IMR-90 (cell line): ENCODE measurements around the gene C6orf120. TPM values are rescaled to one million over a fixed set of nuclear protein-coding genes. Genes with fewer than 3 reads are reported as not detected.

Experiments used
- ATAC-seq: fragments of 200-7000 bp; cut with Tn5 transposase; 2 replicates; pipeline ENCODE4 v1.9.1; 2020; ENCODE audit warnings: low read depth, mild to moderate bottlenecking, moderate library complexity
- BruUV-seq: library from RNA; stranded (reverse); fragments of 400-500 nt; replicated peaks from 2 replicates; lab custom pipeline; 2021; lab: Mats Ljungman, UMichigan
- CTCF ChIA-PET: fragments of 300-600 bp; formaldehyde crosslinking; extraction: SDS; loops from one replicate; lab custom pipeline; 2021; ENCODE audit warnings: antibody characterized with exemption; lab: Yijun Ruan, JAX
- POLR2A ChIA-PET: fragments of 300-600 bp; sonication (Branson Sonifier 250); formaldehyde crosslinking; loops from one replicate; lab custom pipeline; 2022; ENCODE audit warnings: antibody characterized with exemption; ENCODE audit not compliant: unreplicated experiment; lab: Charles Lee
- DNase-seq: peaks from one replicate; pipeline ENCODE4 v3.0.0; 2013
- H2AFZ ChIP-seq: replicated peaks from 2 replicates; pipeline ENCODE3; 2013; ENCODE audit warnings: low read length, mild to moderate bottlenecking; ENCODE audit not compliant: poor library complexity
- H2AK5ac ChIP-seq: 2 replicates; pipeline ENCODE4 v1.6.1; 2013; ENCODE audit warnings: low read depth, low read length, inconsistent platforms
- H2AK9ac ChIP-seq: replicated peaks from 2 replicates; pipeline ENCODE3; 2013; ENCODE audit warnings: mild to moderate bottlenecking, low read depth, low read length, moderate library complexity; ENCODE audit not compliant: poor library complexity
- H2BK120ac ChIP-seq: 2 replicates; pipeline ENCODE4 v1.6.1; 2013; ENCODE audit warnings: low read depth, low read length, inconsistent platforms
- H2BK15ac ChIP-seq: 3 replicates; pipeline ENCODE4 v1.6.1; 2013; ENCODE audit warnings: low read depth, low read length, inconsistent platforms
- H2BK20ac ChIP-seq: 2 replicates; pipeline ENCODE4 v1.6.1; 2013; ENCODE audit warnings: low read depth, mild to moderate bottlenecking, inconsistent platforms, low read length, moderate library complexity
- H2BK5ac ChIP-seq: 2 replicates; pipeline ENCODE4 v1.6.1; 2013; ENCODE audit warnings: mild to moderate bottlenecking, low read depth, low read length, inconsistent platforms; ENCODE audit not compliant: poor library complexity, severe bottlenecking
- H3K14ac ChIP-seq: replicated peaks from 2 replicates; pipeline ENCODE4 v1.6.1; 2013; ENCODE audit warnings: low read depth, low read length, inconsistent platforms
- H3K18ac ChIP-seq: 2 replicates; pipeline ENCODE4 v1.6.1; 2013; ENCODE audit warnings: low read depth, low read length, control low read depth
- H3K23ac ChIP-seq: 2 replicates; pipeline ENCODE4 v1.6.1; 2013; ENCODE audit warnings: low read depth, low read length, inconsistent platforms
- H3K27ac ChIP-seq: 2 replicates; pipeline ENCODE4 v1.5.1; 2013; ENCODE audit warnings: mild to moderate bottlenecking, control low read depth, low read length; ENCODE audit not compliant: insufficient read depth
- H3K27me3 ChIP-seq: 2 replicates; pipeline ENCODE4 v1.6.1; 2013; ENCODE audit warnings: low read length; ENCODE audit not compliant: control insufficient read depth, insufficient read depth
- H3K36me3 ChIP-seq: 2 replicates; pipeline ENCODE4 v1.6.1; 2013; ENCODE audit warnings: low read length, mixed read lengths; ENCODE audit not compliant: control insufficient read depth, insufficient read depth
- H3K4ac ChIP-seq: 2 replicates; pipeline ENCODE4 v1.6.1; 2013; ENCODE audit warnings: low read depth, low read length, inconsistent platforms
- H3K4me1 ChIP-seq: 2 replicates; pipeline ENCODE4 v1.6.1; 2013; ENCODE audit warnings: low read length, mixed read lengths; ENCODE audit not compliant: control insufficient read depth, insufficient read depth
- H3K4me2 ChIP-seq: 2 replicates; pipeline ENCODE4 v1.6.1; 2013; ENCODE audit warnings: low read depth, mild to moderate bottlenecking, control low read depth, low read length, moderate library complexity
- H3K4me3 ChIP-seq: 2 replicates; pipeline ENCODE4 v1.5.1; 2013; ENCODE audit warnings: low read depth, mild to moderate bottlenecking, control low read depth, low read length, moderate library complexity; ENCODE audit not compliant: insufficient read depth
- H3K56ac ChIP-seq: 2 replicates; pipeline ENCODE4 v1.6.1; 2013; ENCODE audit warnings: low read length, inconsistent platforms; ENCODE audit not compliant: insufficient read depth; ENCODE audit errors: extremely low read depth
- H3K79me1 ChIP-seq, 2 experiments: 2 replicates each; pipeline ENCODE4 v1.6.1; 2013; ENCODE audit warnings: low read length in 2 of 2, inconsistent platforms in 1 of 2, low read depth in 1 of 2
- H3K9ac ChIP-seq: 2 replicates; pipeline ENCODE4 v1.6.1; 2013; ENCODE audit warnings: low read depth, low read length, control low read depth
- H3K9me1 ChIP-seq: 2 replicates; pipeline ENCODE4 v1.6.1; 2013; ENCODE audit warnings: low read length, inconsistent platforms; ENCODE audit not compliant: insufficient read depth
- H3K9me3 ChIP-seq: 2 replicates; pipeline ENCODE4 v1.6.1; 2013; ENCODE audit warnings: low read length; ENCODE audit not compliant: control insufficient read depth, insufficient read depth
- H4K20me1 ChIP-seq: 2 replicates; pipeline ENCODE4 v1.6.1; 2013; ENCODE audit warnings: low read length, inconsistent platforms; ENCODE audit not compliant: insufficient read depth
- H4K5ac ChIP-seq: 2 replicates; pipeline ENCODE4 v1.6.1; 2013; ENCODE audit warnings: mild to moderate bottlenecking, low read depth, low read length, control low read depth
- H4K8ac ChIP-seq, 2 experiments: 2 replicates each; pipeline ENCODE4 v1.6.1; 2013; ENCODE audit warnings: low read depth in 2 of 2, low read length in 2 of 2, control low read depth in 1 of 2, inconsistent platforms in 1 of 2
- H4K91ac ChIP-seq: 2 replicates; pipeline ENCODE4 v1.6.1; 2013; ENCODE audit warnings: low read depth, low read length, inconsistent platforms; ENCODE audit not compliant: insufficient read depth
- MAFK ChIP-seq: IDR thresholded peaks from 2 replicates; pipeline ENCODE4 v1.6.1; 2012; ENCODE audit warnings: low read depth, low read length, improper control_type of control experiment
- POLR2A ChIP-seq: IDR thresholded peaks from 2 replicates; pipeline ENCODE4 v1.6.1; 2012; ENCODE audit warnings: mild to moderate bottlenecking, low read depth, low read length
- RAD21 ChIP-seq: IDR thresholded peaks from 2 replicates; pipeline ENCODE4 v1.6.1; 2012; ENCODE audit warnings: low read length, improper control_type of control experiment
- SMC3 ChIP-seq: fragments of 150-350 bp; IDR thresholded peaks from 2 replicates; pipeline ENCODE4 v1.6.1; 2016; ENCODE audit warnings: low read depth, mild to moderate bottlenecking, antibody characterized with exemption, low read length, moderate library complexity
- WGBS, 2 experiments: methylation state at CpG; one replicate each; pipeline versions ENCODE4 v1.1.5 to v1.1.7; 2013; ENCODE audit warnings: missing lambda C conversion rate in 2 of 2; ENCODE audit not compliant: insufficient read length in 1 of 2; ENCODE audit errors: extremely low coverage in 2 of 2; 5-methylcytosine and 5-hydroxymethylcytosine counted together
- dilution Hi-C: fragments of 300-500 bp; cut with HindIII; formaldehyde crosslinking; loops from one replicate; pipeline ENCODE4 v1.14.3; 2018; ENCODE audit warnings: low sequenced_read_pairs; ENCODE audit not compliant: unreplicated experiment
- in situ Hi-C: fragments of 300-500 bp; cut with MboI; formaldehyde crosslinking; loops from 3 replicates; pipeline ENCODE4 v1.14.3; 2019; ENCODE audit warnings: low sequenced_read_pairs, inconsistent platforms, mixed read lengths
- intact Hi-C: fragments of 100-400 bp; cut with micrococcal nuclease; formaldehyde crosslinking; loops from 2 replicates; pipeline ENCODE4 v1.10.0; 2022
- polyA plus RNA-seq, 3 experiments: library from polyadenylated mRNA; depleted of rRNA; stranded (reverse); fragments of >200 nt; gene quantifications; 2 replicates each; pipeline ENCODE4 v1.2.3, GENCODE V29; 2012; ENCODE audit warnings: low replicate concordance in 1 of 3
- total RNA-seq: library from RNA; depleted of rRNA; stranded (reverse); fragments of >200 nt; gene quantifications from 2 replicates; pipeline ENCODE4 v1.2.3, GENCODE V29; 2012

The C6orf120 gene
- total and polyA plus RNA-seq, 2 of the 4 experiments (the other 2 are of a cell fraction): 21.4 to 26.7 TPM

DNA sequence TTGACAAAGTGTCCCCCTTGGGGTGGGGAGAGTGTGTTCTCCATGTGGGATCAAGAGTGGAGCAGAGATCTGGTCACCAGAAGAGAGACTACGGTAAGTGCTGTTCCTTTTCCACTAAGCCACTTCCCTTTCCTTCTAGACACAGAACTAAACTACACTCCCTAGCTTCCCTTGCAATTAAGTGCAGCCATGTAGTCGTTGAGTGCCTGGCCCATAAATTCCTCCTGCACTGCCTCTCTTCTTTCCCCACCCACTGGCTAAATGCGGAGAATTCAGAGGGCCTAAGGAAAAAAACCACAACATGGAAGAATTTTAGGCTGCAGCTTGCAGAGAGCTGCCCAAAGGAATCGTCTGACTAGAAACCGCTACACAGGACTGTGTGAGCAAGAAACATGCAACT lies 1.6 kb upstream of the C6orf120 start:
- Histone ChIP-seq H3K14ac (no peak overlapping the region), H3K23ac (peak overlapping the region; percentile 80; the same call in 1 of the 2 replicates), H4K20me1 (peaks cover 6% of the 10 kb centered on the region; the same call in 1 of the 2 replicates), H3K9me1 (peaks cover 9% of the 10 kb centered on the region; the same call in 1 of the 2 replicates), H3K27ac (peak overlapping the region; percentile 35; the same call in 1 of the 2 replicates), H2BK120ac (peak overlapping the region; percentile 57; the same call in 1 of the 2 replicates), H3K4me2 (peak overlapping the region; percentile 63), H3K56ac (no peak overlapping the region), H3K36me3 (peaks cover 9% of the 10 kb centered on the region), H3K9me3 (no peaks in the 10 kb centered on the region), H3K79me1 (peaks cover 29 to 62% of the 10 kb centered on the region in 2 experiments), H3K4me3 (no peak overlapping the region; the same call in 1 of the 2 replicates), H3K27me3 (no peaks in the 10 kb centered on the region), H2AFZ (no peak overlapping the region), H4K8ac (peak overlapping the region; percentile 31 to 66; a peak in 2 of 4 replicates), H2AK5ac (no peak overlapping the region), H4K91ac (peak overlapping the region; percentile 48), H2BK20ac (0 out of 2 replicates have a peak overlapping the region, but pooled peaks have one; percentile 5), H2BK15ac (no peak overlapping the region), H3K4ac (peak overlapping the region; percentile 35), H2AK9ac (no peak overlapping the region), H3K9ac (peak overlapping the region; percentile 1), H3K4me1 (peaks cover 9% of the 10 kb centered on the region), H4K5ac (peak overlapping the region; percentile 63), H3K18ac (no peak overlapping the region), H2BK5ac (peak overlapping the region; percentile 16)
- peak; percentile 29 for DNase-seq
- no CpG with 5 or more reads among the region's 5 CpGs for WGBS, 2 experiments
- dilution Hi-C loops: no loop called here
- intact Hi-C loops: loop anchor here (2.0 to 5.0 kb wide), 3 partner anchors 45 to 448 kb away; partner anchors contain the start of gene THBS2
- TF ChIP-seq MAFK (no peak), SMC3 (no peak), RAD21 (no peak), POLR2A (no peak)
- in situ Hi-C loops: no loop called here
- ChIA-PET CTCF (no interaction called here), POLR2A (no interaction called here)
- no TSS peak for BruUV-seq
- ATAC-seq: no peak
